Progenitor cell of endocrine pancreas (in vitro differentiated cells): ENCODE measurements around the gene SYTL4. TPM values are rescaled to one million over a fixed set of nuclear protein-coding genes. Genes with fewer than 3 reads are reported as not detected.

ENCODE experiments used
- DNase-seq: peaks from one replicate; pipeline ENCODE4 v3.0.0; 2021; ENCODE audit warnings: low spot score; ENCODE audit not compliant: unreplicated experiment
- H3K27ac Mint-ChIP-seq: 2 replicates; pipeline ENCODE4 v1.8.0; 2021; ENCODE audit warnings: mild to moderate bottlenecking, moderate library complexity, mixed read lengths
- H3K27me3 Mint-ChIP-seq: 2 replicates; pipeline ENCODE4 v1.8.0; 2021; ENCODE audit warnings: mixed read lengths
- H3K36me3 Mint-ChIP-seq: 2 replicates; pipeline ENCODE4 v1.8.0; 2022; ENCODE audit warnings: mixed read lengths; ENCODE audit not compliant: insufficient read depth
- H3K4me1 Mint-ChIP-seq: 2 replicates; pipeline ENCODE4 v1.8.0; 2021; ENCODE audit warnings: low read depth, mixed read lengths
- H3K4me3 Mint-ChIP-seq: 2 replicates; pipeline ENCODE4 v1.8.0; 2021; ENCODE audit warnings: low read depth, mild to moderate bottlenecking, moderate library complexity, mixed read lengths
- H3K9me3 Mint-ChIP-seq: 2 replicates; pipeline ENCODE4 v1.8.0; 2021; ENCODE audit warnings: low read depth, mixed read lengths
- total RNA-seq: library from RNA; stranded (reverse); gene quantifications from 2 replicates; pipeline ENCODE4 v1.2.1, GENCODE V29; 2021
- TF ChIP-seq, protein P1 (sequence below): fragments of 200-600 bp; sonication (generic); IDR thresholded peaks from one replicate; pipeline ENCODE4 v1.5.0; 2021; ENCODE audit warnings: antibody characterized with exemption, mild to moderate bottlenecking; ENCODE audit not compliant: unreplicated experiment

Gene SYTL4
- total RNA-seq, 1 donor from 2014 or later, result 1.8 TPM

DNA sequence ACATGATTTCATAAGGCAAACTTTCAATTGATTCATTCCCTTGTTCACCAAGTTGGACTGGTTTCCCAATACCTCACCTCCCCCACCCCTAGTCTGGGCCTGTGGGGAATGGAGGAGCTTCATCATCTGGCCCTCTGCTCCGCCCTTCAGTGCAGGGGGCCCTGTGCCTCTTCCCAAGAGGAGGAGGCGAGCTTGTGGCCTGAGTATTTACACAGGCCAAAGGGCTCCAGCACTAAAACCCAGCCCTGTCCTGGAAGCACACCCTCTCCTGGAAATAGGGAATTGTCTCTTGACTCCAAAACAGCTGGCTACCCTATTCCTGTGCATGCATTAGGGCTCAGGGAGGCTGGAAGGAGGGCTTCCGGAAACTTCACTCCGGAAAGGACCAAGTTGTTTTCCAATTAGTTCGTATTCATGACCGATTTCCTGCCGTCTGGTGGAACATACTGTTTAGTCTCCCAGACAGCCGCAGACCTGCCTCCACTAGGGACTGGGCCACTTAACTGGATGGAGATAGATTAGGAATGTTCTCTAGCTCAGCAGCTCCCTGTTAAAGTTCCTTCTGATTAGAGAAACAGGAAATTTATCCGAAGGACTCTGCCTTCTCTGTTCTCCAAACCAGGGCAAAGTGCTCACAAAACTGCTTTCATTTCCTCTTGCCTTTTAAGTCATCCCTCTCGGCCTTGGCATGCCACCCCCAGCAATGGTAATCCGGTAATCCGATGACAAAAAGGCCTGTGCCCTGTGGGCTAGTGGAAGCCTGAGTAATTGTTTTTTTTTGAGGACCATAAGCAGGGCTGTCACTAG, 82.2 kb downstream of the SYTL4 start:
- H3K4me1 Mint-ChIP-seq, result peaks cover 23% of the 10 kb centered on the region
- no peak overlapping the region for H3K4me3 Mint-ChIP-seq
- peaks cover 2% of the 10 kb centered on the region for H3K36me3 Mint-ChIP-seq
- peak overlapping the region; percentile 44 for H3K27ac Mint-ChIP-seq
- DNase-seq, result no peak
- H3K27me3 Mint-ChIP-seq, result no peaks in the 10 kb centered on the region
- peaks cover 29% of the 10 kb centered on the region for H3K9me3 Mint-ChIP-seq
- TF ChIP-seq, protein P1, sequence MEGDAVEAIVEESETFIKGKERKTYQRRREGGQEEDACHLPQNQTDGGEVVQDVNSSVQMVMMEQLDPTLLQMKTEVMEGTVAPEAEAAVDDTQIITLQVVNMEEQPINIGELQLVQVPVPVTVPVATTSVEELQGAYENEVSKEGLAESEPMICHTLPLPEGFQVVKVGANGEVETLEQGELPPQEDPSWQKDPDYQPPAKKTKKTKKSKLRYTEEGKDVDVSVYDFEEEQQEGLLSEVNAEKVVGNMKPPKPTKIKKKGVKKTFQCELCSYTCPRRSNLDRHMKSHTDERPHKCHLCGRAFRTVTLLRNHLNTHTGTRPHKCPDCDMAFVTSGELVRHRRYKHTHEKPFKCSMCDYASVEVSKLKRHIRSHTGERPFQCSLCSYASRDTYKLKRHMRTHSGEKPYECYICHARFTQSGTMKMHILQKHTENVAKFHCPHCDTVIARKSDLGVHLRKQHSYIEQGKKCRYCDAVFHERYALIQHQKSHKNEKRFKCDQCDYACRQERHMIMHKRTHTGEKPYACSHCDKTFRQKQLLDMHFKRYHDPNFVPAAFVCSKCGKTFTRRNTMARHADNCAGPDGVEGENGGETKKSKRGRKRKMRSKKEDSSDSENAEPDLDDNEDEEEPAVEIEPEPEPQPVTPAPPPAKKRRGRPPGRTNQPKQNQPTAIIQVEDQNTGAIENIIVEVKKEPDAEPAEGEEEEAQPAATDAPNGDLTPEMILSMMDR, result no peak

DNA sequence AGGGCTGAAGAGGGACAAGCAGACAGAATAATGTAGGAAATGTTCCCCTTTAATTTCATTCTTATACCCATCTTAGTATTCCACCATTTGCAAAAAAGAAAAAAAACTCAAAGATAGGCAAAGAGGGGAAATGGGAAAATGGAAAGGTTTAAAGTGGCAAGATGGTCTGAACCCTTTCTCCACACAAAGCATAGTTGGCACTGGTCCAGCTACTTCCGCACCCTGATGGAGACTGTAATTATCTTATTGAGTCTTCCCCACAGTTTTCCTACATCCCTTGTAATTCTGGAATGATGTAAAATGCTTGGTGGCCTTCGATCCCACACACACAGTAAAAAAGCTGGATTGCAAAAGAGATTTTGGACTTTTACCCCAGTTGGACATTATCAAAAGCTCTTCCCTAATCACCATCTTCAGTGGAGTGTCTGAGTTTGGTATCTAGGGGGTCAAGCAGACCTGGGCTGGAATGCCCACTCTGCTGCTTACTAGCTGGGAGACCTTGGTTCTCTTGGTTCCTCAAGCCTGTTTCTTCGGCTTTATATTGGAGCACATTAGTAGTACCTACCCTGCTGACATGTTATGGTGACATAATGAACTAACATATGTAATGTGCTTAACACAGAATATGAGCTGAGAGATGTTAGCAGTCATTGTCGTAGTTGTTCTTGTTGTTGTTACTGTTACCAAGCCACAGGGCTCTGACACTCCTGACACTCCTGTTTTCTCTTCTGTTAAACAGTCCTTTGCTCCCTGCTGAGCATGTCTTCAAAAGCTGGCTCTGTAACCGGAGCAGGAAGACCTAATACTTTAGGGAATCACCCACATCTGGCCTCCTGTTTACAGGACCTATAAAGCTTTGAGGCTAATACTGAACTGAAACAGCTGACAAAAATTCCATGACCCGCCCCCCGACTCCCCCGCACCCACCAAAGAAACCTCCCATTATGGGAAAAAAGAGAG, 83.2 kb downstream of the SYTL4 start:
- TF ChIP-seq, protein P1, result no peak
- no peak for DNase-seq
- H3K4me1 Mint-ChIP-seq, result peaks cover 19% of the 10 kb centered on the region
- peaks cover 28% of the 10 kb centered on the region for H3K9me3 Mint-ChIP-seq
- no peaks in the 10 kb centered on the region for H3K27me3 Mint-ChIP-seq
- H3K4me3 Mint-ChIP-seq, result no peak overlapping the region
- peaks cover 2% of the 10 kb centered on the region for H3K36me3 Mint-ChIP-seq
- H3K27ac Mint-ChIP-seq, result no peak overlapping the region

DNA sequence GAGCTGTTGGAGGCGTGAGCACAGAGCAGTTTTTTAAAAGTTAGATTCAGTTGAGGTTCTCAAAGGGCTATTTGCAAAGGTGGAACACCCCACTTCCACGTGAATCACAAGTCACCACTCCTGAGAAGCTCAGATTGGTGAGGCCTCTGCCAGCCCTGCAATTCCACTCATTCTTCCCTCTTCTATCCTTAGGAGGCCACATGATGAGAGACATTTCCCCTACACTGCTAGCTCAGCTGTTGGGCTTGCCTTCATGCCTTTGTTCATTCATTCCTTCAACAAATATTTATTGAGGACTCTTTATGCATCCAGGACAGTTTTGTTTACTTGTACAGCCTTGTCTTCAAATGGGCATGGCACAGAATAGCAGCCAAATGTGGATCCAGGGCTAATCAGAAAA, 84.2 kb downstream of the SYTL4 start:
- Mint-ChIP-seq H3K4me3 (no peak overlapping the region), H3K27ac (no peak overlapping the region), H3K9me3 (peaks cover 18% of the 10 kb centered on the region), H3K27me3 (no peaks in the 10 kb centered on the region), H3K36me3 (no peaks in the 10 kb centered on the region), H3K4me1 (peaks cover 19% of the 10 kb centered on the region)
- DNase-seq, result no peak
- TF ChIP-seq, protein P1, result no peak

DNA sequence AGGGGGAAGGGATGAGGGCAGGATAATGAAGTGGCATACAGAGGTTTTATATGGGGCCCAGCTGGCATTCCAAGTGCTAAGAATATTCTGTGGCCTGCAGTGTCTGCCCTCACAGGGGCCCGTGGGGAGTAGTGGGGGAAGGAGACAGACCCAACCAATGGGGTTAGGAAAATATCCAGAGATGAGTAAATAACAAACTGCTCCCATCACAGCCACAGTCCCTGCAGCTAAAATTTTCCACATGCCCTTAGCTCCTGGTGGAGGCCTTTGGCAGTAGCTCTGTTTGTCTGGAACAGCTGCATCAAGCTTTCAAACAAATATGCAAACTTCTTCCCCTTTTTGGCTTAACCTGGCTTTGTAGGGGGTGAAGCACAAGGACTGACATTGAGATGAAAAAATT, 84.8 kb downstream of the SYTL4 start:
- DNase-seq, result no peak
- H3K27ac Mint-ChIP-seq, result no peak overlapping the region
- peaks cover 17% of the 10 kb centered on the region for H3K9me3 Mint-ChIP-seq
- H3K4me3 Mint-ChIP-seq, result no peak overlapping the region
- TF ChIP-seq, protein P1, result no peak
- H3K27me3 Mint-ChIP-seq, result no peaks in the 10 kb centered on the region
- H3K4me1 Mint-ChIP-seq, result peaks cover 23% of the 10 kb centered on the region
- no peaks in the 10 kb centered on the region for H3K36me3 Mint-ChIP-seq

DNA sequence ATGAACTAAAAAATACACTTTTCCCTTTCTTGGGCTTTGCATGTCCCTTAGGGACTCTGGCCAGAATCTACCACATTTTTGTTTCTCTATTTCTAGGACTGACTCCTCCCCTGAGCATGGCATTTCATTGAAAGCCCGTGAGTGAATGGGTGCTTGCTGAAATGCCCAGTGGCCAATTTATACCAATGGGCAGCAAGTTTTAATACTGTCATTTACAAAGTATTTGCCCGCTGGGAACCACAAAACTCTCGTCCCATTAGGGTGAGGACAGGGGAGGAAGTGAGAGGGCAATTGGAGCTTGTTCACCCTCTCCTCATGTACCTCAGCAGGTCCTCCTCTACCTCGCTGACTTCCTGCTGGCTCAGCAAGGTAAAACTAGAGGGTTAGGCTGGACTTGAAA, 86.8 kb downstream of the SYTL4 start:
- H3K4me3 Mint-ChIP-seq, result no peak overlapping the region
- H3K9me3 Mint-ChIP-seq, result peaks cover 14% of the 10 kb centered on the region
- no peaks in the 10 kb centered on the region for H3K36me3 Mint-ChIP-seq
- H3K27me3 Mint-ChIP-seq, result no peaks in the 10 kb centered on the region
- TF ChIP-seq, protein P1, result no peak
- no peak for DNase-seq
- peaks cover 22% of the 10 kb centered on the region for H3K4me1 Mint-ChIP-seq
- no peak overlapping the region for H3K27ac Mint-ChIP-seq
